ENCODE measurements around the gene EPN1. TPM values are rescaled to one million over a fixed set of nuclear protein-coding genes. Genes with fewer than 3 reads are reported as not detected.
"Not testable (repeated sequence)": the region's sequence is repeated elsewhere in the genome, so short reads cannot be mapped to it uniquely, and the experiment has no call there.

Gene EPN1

GRCh38 chr19:55758797-55759196, 83.8 kb downstream of the EPN1 start, which contains the start of gene RFPL4A:
TSS of gene RFPL4A (plus strand) at chr19:55759097. CDS start at chr19:55761801, 2,704 bp downstream.
- H2BK5ac ChIP-seq (ENCODE audit: low read length); H2BK12ac ChIP-seq (ENCODE audit: low read length); H2AK5ac ChIP-seq (ENCODE audit: low read depth, low read length); H3K23ac ChIP-seq (ENCODE audit: low read depth, low read length, poor library complexity); H4K8ac ChIP-seq (ENCODE audit: low read depth, low read length); H2BK15ac ChIP-seq (ENCODE audit: low read length); DNase-seq (ENCODE audit: low spot score); H3K4me2 ChIP-seq (ENCODE audit: insufficient read depth, low read length, poor library complexity, severe bottlenecking); H3K18ac ChIP-seq (ENCODE audit: low read length); H2AFZ ChIP-seq (ENCODE audit: low read length); H3K36me3 ChIP-seq (replicated peaks in 1 of 2; ENCODE audit: control insufficient read depth in 2 of 2, insufficient read depth in 2 of 2, low read length in 2 of 2); H4K91ac ChIP-seq (ENCODE audit: low read depth, low read length, poor library complexity); H3K9ac ChIP-seq (ENCODE audit: low read depth, low read length, poor library complexity); H3K4ac ChIP-seq (ENCODE audit: low read length); H2BK120ac ChIP-seq (ENCODE audit: low read depth, low read length); H3K27ac ChIP-seq (replicated peaks; ENCODE audit: low read length); H3K4me3 ChIP-seq (ENCODE audit: low read length in 2 of 2); H3K4me1 ChIP-seq (ENCODE audit: control insufficient read depth in 2 of 2, insufficient read depth in 1 of 2, low read depth in 1 of 2, low read length in 2 of 2); H3K79me1 ChIP-seq (ENCODE audit: low read depth, low read length); H3K14ac ChIP-seq (ENCODE audit: low read length): not testable (repeated sequence)
- peaks cover 0 to 18% (median 0%) of the 10 kb centered on the region in 3 experiments for H3K27me3 ChIP-seq (ENCODE audit: control insufficient read depth in 3 of 3, insufficient read depth in 3 of 3, low read depth in 1 of 3, low read length in 3 of 3)
- WGBS, 2 donors (ENCODE audit: extremely low coverage in 2 of 2, insufficient read length in 2 of 2, insufficient replicate concordance in 1 of 2) = no CpG with 5 or more reads among the region's 3 CpGs
- H3K9me3 ChIP-seq (replicated peaks in 1 of 2; ENCODE audit: control insufficient read depth in 2 of 2, insufficient read depth in 1 of 2, low read depth in 1 of 2, low read length in 2 of 2) = peaks cover 0 to 12% of the 10 kb centered on the region in 2 donors

Small RNA genes lying within 50 kb of the gene (small RNA-seq; reads per million reads assigned to genes)
- not detected for gene AC010525.2 (ENCODE audit: insufficient read depth)

Measured in neuronal stem cell (in vitro differentiated cells).